DMS53 treated with DMSO at 0.1 percent for 48 hours (cell line): ENCODE measurements around the gene CD96.
A peak's percentile ranks its signal among the peaks of the same experiment; 100 is the strongest.
"Not testable (repeated sequence)": the region's sequence is repeated elsewhere in the genome, so short reads cannot be mapped to it uniquely, and the experiment has no call there.

Experiments used
- DNase-seq: peaks from one replicate; lab custom pipeline; 2025; ENCODE audit not compliant: unreplicated experiment; lab: John Stamatoyannopoulos, UW

CD96 gene

GRCh38 chr3:111668888-111669488 is 127.0 kb downstream of the CD96 start:
- DNase-seq: peak; percentile 60

GRCh38 chr3:111669926-111670630 is 128.1 kb downstream of the CD96 start:
- DNase-seq: no peak

- DNase-seq: not testable (repeated sequence)
Observed at GRCh38 chr3:111672461-111672860, 130.5 kb downstream of the CD96 start.

- no peak for DNase-seq
Observed at GRCh38 chr3:111675846-111676210, 133.8 kb downstream of the CD96 start.

GRCh38 chr3:111676211-111677006 is 134.4 kb downstream of the CD96 start:
- DNase-seq: no peak

- DNase-seq: no peak
Observed at GRCh38 chr3:111677007-111677392, 135.0 kb downstream of the CD96 start.

GRCh38 chr3:111681661-111682426 is 139.8 kb downstream of the CD96 start:
- no peak for DNase-seq

- no peak for DNase-seq
Observed at GRCh38 chr3:111684640-111685039, 142.6 kb downstream of the CD96 start.

GRCh38 chr3:111688190-111688800 is 146.3 kb downstream of the CD96 start:
- no peak for DNase-seq

- DNase-seq: no peak
Observed at GRCh38 chr3:111690242-111690641, 148.2 kb downstream of the CD96 start.

- DNase-seq: no peak
Observed at GRCh38 chr3:111691293-111691909, 149.4 kb downstream of the CD96 start.

GRCh38 chr3:111692593-111693552 is 150.9 kb downstream of the CD96 start:
- no peak for DNase-seq

GRCh38 chr3:111694471-111694870 is 152.5 kb downstream of the CD96 start:
- no peak for DNase-seq

- DNase-seq: no peak
Observed at GRCh38 chr3:111695636-111696117, 153.7 kb downstream of the CD96 start.

GRCh38 chr3:111700054-111700453 is 158.1 kb downstream of the CD96 start:
- no peak for DNase-seq

GRCh38 chr3:111701292-111701906 is 159.4 kb downstream of the CD96 start:
- no peak for DNase-seq
